ENCODE measurements around the gene MRPL55.
A peak's percentile ranks its signal among the peaks of the same experiment; 100 is the strongest.

Gene MRPL55

DNA sequence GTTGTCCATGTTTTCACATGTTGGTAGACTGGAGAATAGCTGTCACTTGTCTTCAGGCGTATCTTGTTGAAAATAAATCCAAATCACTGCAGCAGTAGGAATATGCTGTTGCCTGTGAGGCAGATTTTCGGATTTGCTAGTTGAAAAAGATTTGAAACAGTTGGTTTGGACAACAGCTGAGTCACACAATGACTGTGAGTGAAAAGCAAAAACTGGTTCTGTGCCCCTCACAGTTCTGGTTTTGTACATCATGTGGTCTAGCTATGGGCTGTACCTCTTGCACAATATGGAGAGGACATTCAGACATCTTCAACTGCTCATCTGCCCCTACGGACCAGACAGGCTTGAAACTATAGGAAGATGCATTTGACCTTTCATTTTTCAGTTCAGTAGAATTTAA is 24.8 kb downstream of the MRPL55 start:
- H3K4me3 ChIP-seq (ENCODE audit: low read length, poor library complexity, severe bottlenecking), result peak overlapping the region; percentile 81
- peaks cover 56% of the 10 kb centered on the region for H3K4me1 ChIP-seq (ENCODE audit: insufficient read depth, low read length, poor library complexity, severe bottlenecking)
- H4K20me1 ChIP-seq (ENCODE audit: insufficient read depth, low read length, poor library complexity, severe bottlenecking), result peaks cover 70% of the 10 kb centered on the region
- no peak overlapping the region for H2AFZ ChIP-seq (ENCODE audit: low read length)
- peak overlapping the region; percentile 96 for H3K9ac ChIP-seq (ENCODE audit: low read depth, low read length, poor library complexity, severe bottlenecking)
- H3K27me3 ChIP-seq (ENCODE audit: insufficient read depth, low read length, poor library complexity, severe bottlenecking), result peaks cover 6% of the 10 kb centered on the region
- TF ChIP-seq EZH2phosphoT487 (IDR thresholded peaks at IDR 0.05; ENCODE audit: borderline replicate concordance), result no peak
- TF ChIP-seq, protein P1, sequence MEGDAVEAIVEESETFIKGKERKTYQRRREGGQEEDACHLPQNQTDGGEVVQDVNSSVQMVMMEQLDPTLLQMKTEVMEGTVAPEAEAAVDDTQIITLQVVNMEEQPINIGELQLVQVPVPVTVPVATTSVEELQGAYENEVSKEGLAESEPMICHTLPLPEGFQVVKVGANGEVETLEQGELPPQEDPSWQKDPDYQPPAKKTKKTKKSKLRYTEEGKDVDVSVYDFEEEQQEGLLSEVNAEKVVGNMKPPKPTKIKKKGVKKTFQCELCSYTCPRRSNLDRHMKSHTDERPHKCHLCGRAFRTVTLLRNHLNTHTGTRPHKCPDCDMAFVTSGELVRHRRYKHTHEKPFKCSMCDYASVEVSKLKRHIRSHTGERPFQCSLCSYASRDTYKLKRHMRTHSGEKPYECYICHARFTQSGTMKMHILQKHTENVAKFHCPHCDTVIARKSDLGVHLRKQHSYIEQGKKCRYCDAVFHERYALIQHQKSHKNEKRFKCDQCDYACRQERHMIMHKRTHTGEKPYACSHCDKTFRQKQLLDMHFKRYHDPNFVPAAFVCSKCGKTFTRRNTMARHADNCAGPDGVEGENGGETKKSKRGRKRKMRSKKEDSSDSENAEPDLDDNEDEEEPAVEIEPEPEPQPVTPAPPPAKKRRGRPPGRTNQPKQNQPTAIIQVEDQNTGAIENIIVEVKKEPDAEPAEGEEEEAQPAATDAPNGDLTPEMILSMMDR (conservative IDR thresholded peaks at IDR 0.05; ENCODE audit: low read length), result no peak
- no peaks in the 10 kb centered on the region for H3K9me2 ChIP-seq (replicated peaks; ENCODE audit: low read depth, low read length)
- peaks cover 93% of the 10 kb centered on the region for H3K79me2 ChIP-seq (ENCODE audit: insufficient read depth, low read length)
- H3F3A ChIP-seq (ENCODE audit: low read depth), result no peaks in the 10 kb centered on the region
- H3K4me2 ChIP-seq (ENCODE audit: low read depth, low read length, poor library complexity, severe bottlenecking), result peak overlapping the region; percentile 88
- no peaks in the 10 kb centered on the region for H3K9me3 ChIP-seq (ENCODE audit: insufficient read depth, low read depth, low read length)
- peaks cover 6% of the 10 kb centered on the region; the same call in 1 of the 2 replicates for H3K36me3 ChIP-seq (ENCODE audit: insufficient read depth, low read length)

DNA sequence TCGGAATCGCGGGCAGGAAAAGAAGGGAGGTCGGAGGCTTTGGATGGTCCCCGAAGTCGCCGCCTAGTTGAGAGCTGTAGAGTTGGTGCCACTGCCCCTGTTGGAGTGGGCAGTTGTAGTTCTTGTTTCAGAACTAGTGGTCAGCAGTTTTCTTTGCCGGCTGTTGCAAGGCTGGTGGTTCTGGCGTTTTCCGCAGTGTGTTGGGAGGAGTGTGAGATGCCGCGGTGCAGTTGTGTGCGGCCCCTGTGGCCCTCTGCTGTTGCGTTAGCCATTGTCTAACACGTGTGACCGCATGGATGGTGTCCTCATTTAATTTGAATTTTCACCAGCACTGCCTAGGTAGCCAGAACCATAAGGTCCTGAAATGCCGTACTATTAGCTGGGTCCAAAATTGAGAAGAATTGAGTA is 25.2 kb downstream of the MRPL55 start:
- H2AFZ ChIP-seq (ENCODE audit: low read length), result no peak overlapping the region
- H3K4me2 ChIP-seq (ENCODE audit: low read depth, low read length, poor library complexity, severe bottlenecking), result peak overlapping the region; percentile 88
- peaks cover 53% of the 10 kb centered on the region for H3K4me1 ChIP-seq (ENCODE audit: insufficient read depth, low read length, poor library complexity, severe bottlenecking)
- no peaks in the 10 kb centered on the region for H3K9me3 ChIP-seq (ENCODE audit: insufficient read depth, low read depth, low read length)
- TF ChIP-seq EZH2phosphoT487 (IDR thresholded peaks at IDR 0.05; ENCODE audit: borderline replicate concordance), result no peak
- TF ChIP-seq, protein P1 (conservative IDR thresholded peaks at IDR 0.05; ENCODE audit: low read length), result no peak
- peaks cover 6% of the 10 kb centered on the region; the same call in 1 of the 2 replicates for H3K36me3 ChIP-seq (ENCODE audit: insufficient read depth, low read length)
- peak overlapping the region; percentile 81 for H3K4me3 ChIP-seq (ENCODE audit: low read length, poor library complexity, severe bottlenecking)
- no peaks in the 10 kb centered on the region for H3K9me2 ChIP-seq (replicated peaks; ENCODE audit: low read depth, low read length)
- peaks cover 66% of the 10 kb centered on the region for H4K20me1 ChIP-seq (ENCODE audit: insufficient read depth, low read length, poor library complexity, severe bottlenecking)
- peaks cover 90% of the 10 kb centered on the region for H3K79me2 ChIP-seq (ENCODE audit: insufficient read depth, low read length)
- H3K9ac ChIP-seq (ENCODE audit: low read depth, low read length, poor library complexity, severe bottlenecking), result peak overlapping the region; percentile 96
- peaks cover 6% of the 10 kb centered on the region for H3K27me3 ChIP-seq (ENCODE audit: insufficient read depth, low read length, poor library complexity, severe bottlenecking)
- H3F3A ChIP-seq (ENCODE audit: low read depth), result no peaks in the 10 kb centered on the region

DNA sequence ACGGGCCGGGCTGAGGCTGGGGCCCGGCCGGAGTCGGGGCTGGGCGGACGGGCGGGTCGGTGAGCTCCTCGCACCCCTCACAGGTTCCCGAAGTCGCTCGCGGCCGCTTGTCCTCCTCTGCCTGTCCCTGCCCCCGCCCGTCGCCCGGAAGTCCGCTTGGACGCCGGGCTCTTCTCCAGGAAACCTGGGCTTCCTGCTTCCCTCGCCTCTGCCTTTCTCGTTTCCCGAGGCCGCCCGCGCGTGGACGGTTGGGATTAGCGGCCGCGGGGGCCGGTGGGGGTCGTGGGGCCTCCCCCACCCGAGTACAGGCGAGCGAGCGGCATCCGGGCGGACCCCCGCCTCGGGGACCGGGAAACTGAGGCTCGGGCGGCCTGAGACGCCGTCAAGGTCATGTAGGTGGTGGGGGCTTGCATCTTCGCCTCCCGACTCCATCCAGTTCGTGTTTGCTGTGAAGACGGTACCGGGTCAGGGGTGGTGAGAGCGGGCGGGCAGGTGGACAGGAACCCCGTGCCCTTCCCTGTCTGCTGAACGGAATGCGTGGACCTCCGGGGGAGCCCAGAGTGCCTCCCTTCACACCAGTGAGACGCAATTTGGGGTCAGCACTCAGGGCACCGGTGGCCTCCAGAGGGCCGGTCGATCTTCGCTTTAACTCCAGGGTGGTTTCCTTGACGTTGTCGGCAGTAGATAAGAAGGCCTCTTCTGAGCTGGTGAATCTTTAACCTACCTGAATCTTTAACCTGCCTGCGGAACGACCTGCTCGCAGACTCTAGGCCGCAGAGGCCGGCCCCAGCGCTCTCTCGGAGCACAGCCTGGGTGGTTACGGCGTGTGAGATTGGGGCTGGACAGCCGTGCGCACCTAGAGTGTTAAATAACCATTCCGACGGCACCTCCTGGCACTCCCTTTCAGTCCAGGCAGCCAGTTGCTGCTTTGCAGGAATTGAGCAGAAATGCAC is 25.9 kb downstream of the MRPL55 start:
- H3K9me3 ChIP-seq (ENCODE audit: insufficient read depth, low read depth, low read length), result no peaks in the 10 kb centered on the region
- H3K9ac ChIP-seq (ENCODE audit: low read depth, low read length, poor library complexity, severe bottlenecking), result peak overlapping the region; percentile 96
- TF ChIP-seq, protein P1 (conservative IDR thresholded peaks at IDR 0.05; ENCODE audit: low read length), result no peak
- TF ChIP-seq EZH2phosphoT487 (IDR thresholded peaks at IDR 0.05; ENCODE audit: borderline replicate concordance), result no peak
- peak overlapping the region; percentile 88 for H3K4me2 ChIP-seq (ENCODE audit: low read depth, low read length, poor library complexity, severe bottlenecking)
- peaks cover 6% of the 10 kb centered on the region for H3K27me3 ChIP-seq (ENCODE audit: insufficient read depth, low read length, poor library complexity, severe bottlenecking)
- H4K20me1 ChIP-seq (ENCODE audit: insufficient read depth, low read length, poor library complexity, severe bottlenecking), result peaks cover 59% of the 10 kb centered on the region
- no peaks in the 10 kb centered on the region for H3K9me2 ChIP-seq (replicated peaks; ENCODE audit: low read depth, low read length)
- peaks cover 50% of the 10 kb centered on the region for H3K4me1 ChIP-seq (ENCODE audit: insufficient read depth, low read length, poor library complexity, severe bottlenecking)
- H3K4me3 ChIP-seq (ENCODE audit: low read length, poor library complexity, severe bottlenecking), result peak overlapping the region; percentile 81
- H3K79me2 ChIP-seq (ENCODE audit: insufficient read depth, low read length), result peaks cover 83% of the 10 kb centered on the region
- H2AFZ ChIP-seq (ENCODE audit: low read length), result no peak overlapping the region
- H3K36me3 ChIP-seq (ENCODE audit: insufficient read depth, low read length), result no peaks in the 10 kb centered on the region
- H3F3A ChIP-seq (ENCODE audit: low read depth), result no peaks in the 10 kb centered on the region
